GM12878 (cell line): ENCODE results near the gene FAM114A2.

Source experiments
- CHD1 ChIP-seq: IDR thresholded peaks from 2 replicates; pipeline ENCODE4 v1.6.1; 2012; ENCODE audit warnings: low read depth, low read length, improper control_type of control experiment
- JUNB ChIP-seq: IDR thresholded peaks from 2 replicates; pipeline ENCODE4 v1.6.1; 2016; ENCODE audit warnings: antibody characterized with exemption, mild to moderate bottlenecking
- JUND ChIP-seq: IDR thresholded peaks from 2 replicates; pipeline ENCODE4 v1.6.1; 2012; ENCODE audit warnings: low read depth, mild to moderate bottlenecking, low read length, improper control_type of control experiment, moderate library complexity
- NR2C2 ChIP-seq: IDR thresholded peaks from 2 replicates; pipeline ENCODE4 v1.6.1; 2011; ENCODE audit warnings: borderline replicate concordance, low read depth; ENCODE audit not compliant: control insufficient read depth, insufficient read length
- POLR2A ChIP-seq: IDR thresholded peaks from 2 replicates; pipeline ENCODE4 v1.6.1; 2011; ENCODE audit warnings: low read depth, mild to moderate bottlenecking, low read length
- POLR2AphosphoS5 ChIP-seq: IDR thresholded peaks from 2 replicates; pipeline ENCODE4 v1.6.1; 2011; ENCODE audit warnings: mild to moderate bottlenecking, low read length, inconsistent platforms
- RB1 ChIP-seq: fragments of 450-650 bp; formaldehyde crosslinking; IDR thresholded peaks from 2 replicates; pipeline ENCODE4 v1.6.1; 2017; ENCODE audit warnings: mild to moderate bottlenecking, borderline replicate concordance
- TARDBP ChIP-seq: IDR thresholded peaks from 2 replicates; pipeline ENCODE4 v1.6.1; 2016; ENCODE audit warnings: borderline replicate concordance
- ZNF24 ChIP-seq: fragments of 450-650 bp; IDR thresholded peaks from 2 replicates; pipeline ENCODE4 v1.6.1; 2017; ENCODE audit warnings: antibody characterized with exemption, mild to moderate bottlenecking
- ZNF274 ChIP-seq: IDR thresholded peaks from one replicate; pipeline ENCODE4 v1.8.0; 2011; ENCODE audit not compliant: insufficient read length, insufficient read depth
- TF ChIP-seq, protein P1 (sequence below), 3 experiments: IDR thresholded peaks in 2 of 3; conservative IDR thresholded peaks in 1 of 3; 2 replicates each; pipeline ENCODE4 v1.5.1; 2011; ENCODE audit warnings: low read depth in 3 of 3, low read length in 3 of 3, mild to moderate bottlenecking in 3 of 3, control low read depth in 2 of 3, moderate library complexity in 2 of 3, inconsistent platforms in 1 of 3, mixed read lengths in 1 of 3; ENCODE audit not compliant: control insufficient read depth in 2 of 3, insufficient read depth in 1 of 3; ENCODE audit errors: extremely low read depth in 1 of 3
- TF ChIP-seq, protein P2 (sequence below): IDR thresholded peaks from 2 replicates; pipeline ENCODE4 v1.6.1; 2012; ENCODE audit warnings: low read depth, low read length, improper control_type of control experiment
- TF ChIP-seq, protein P3 (sequence below): fragments of 450-650 bp; IDR thresholded peaks from 2 replicates; pipeline ENCODE4 v1.6.1; 2014; ENCODE audit warnings: mild to moderate bottlenecking
- TF ChIP-seq, protein P4 (sequence below): fragments of 450-650 bp; IDR thresholded peaks from 2 replicates; pipeline ENCODE4 v1.6.1; 2017; ENCODE audit warnings: mild to moderate bottlenecking, low read depth, inconsistent platforms; ENCODE audit not compliant: poor library complexity, severe bottlenecking

DNA sequence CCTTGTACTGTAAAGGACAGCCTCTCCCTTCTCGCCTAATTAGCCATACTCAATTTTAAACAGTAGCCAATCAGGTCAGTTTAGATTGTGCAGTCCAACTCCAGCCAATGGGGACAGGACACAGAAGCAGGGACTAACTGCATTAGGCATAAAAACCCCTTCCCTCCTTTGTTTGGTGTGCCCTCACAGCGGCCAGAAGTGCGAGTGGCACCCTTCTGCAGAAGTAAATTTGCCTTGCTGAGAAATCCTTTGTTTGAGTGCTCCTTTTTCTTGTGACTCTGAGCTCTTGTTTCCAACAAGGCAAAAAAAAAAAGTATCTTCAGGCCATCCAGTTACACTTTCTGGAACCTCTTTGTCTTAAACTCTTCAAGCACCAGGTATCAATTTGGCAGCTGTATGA lies 97.4 kb downstream of the FAM114A2 start:
- TF ChIP-seq, protein P1, sequence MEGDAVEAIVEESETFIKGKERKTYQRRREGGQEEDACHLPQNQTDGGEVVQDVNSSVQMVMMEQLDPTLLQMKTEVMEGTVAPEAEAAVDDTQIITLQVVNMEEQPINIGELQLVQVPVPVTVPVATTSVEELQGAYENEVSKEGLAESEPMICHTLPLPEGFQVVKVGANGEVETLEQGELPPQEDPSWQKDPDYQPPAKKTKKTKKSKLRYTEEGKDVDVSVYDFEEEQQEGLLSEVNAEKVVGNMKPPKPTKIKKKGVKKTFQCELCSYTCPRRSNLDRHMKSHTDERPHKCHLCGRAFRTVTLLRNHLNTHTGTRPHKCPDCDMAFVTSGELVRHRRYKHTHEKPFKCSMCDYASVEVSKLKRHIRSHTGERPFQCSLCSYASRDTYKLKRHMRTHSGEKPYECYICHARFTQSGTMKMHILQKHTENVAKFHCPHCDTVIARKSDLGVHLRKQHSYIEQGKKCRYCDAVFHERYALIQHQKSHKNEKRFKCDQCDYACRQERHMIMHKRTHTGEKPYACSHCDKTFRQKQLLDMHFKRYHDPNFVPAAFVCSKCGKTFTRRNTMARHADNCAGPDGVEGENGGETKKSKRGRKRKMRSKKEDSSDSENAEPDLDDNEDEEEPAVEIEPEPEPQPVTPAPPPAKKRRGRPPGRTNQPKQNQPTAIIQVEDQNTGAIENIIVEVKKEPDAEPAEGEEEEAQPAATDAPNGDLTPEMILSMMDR (IDR thresholded peaks at IDR 0.05 in 2 of 3, conservative IDR thresholded peaks at IDR 0.05 in 1 of 3; ENCODE audit: control insufficient read depth in 2 of 3, extremely low read depth in 1 of 3, insufficient read depth in 1 of 3, low read depth in 3 of 3, low read length in 3 of 3) = no peak
- TF ChIP-seq, protein P2, sequence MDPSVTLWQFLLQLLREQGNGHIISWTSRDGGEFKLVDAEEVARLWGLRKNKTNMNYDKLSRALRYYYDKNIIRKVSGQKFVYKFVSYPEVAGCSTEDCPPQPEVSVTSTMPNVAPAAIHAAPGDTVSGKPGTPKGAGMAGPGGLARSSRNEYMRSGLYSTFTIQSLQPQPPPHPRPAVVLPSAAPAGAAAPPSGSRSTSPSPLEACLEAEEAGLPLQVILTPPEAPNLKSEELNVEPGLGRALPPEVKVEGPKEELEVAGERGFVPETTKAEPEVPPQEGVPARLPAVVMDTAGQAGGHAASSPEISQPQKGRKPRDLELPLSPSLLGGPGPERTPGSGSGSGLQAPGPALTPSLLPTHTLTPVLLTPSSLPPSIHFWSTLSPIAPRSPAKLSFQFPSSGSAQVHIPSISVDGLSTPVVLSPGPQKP = no peak
- no peak for TF ChIP-seq POLR2A
- TF ChIP-seq, protein P3, sequence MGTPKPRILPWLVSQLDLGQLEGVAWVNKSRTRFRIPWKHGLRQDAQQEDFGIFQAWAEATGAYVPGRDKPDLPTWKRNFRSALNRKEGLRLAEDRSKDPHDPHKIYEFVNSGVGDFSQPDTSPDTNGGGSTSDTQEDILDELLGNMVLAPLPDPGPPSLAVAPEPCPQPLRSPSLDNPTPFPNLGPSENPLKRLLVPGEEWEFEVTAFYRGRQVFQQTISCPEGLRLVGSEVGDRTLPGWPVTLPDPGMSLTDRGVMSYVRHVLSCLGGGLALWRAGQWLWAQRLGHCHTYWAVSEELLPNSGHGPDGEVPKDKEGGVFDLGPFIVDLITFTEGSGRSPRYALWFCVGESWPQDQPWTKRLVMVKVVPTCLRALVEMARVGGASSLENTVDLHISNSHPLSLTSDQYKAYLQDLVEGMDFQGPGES = no peak
- TF ChIP-seq JUND = no peak
- TF ChIP-seq ZNF274 = no peak
- no peak for TF ChIP-seq TARDBP
- TF ChIP-seq RB1 = no peak
- no peak for TF ChIP-seq CHD1
- TF ChIP-seq JUNB = no peak
- TF ChIP-seq POLR2AphosphoS5 = no peak
- TF ChIP-seq, protein P4, sequence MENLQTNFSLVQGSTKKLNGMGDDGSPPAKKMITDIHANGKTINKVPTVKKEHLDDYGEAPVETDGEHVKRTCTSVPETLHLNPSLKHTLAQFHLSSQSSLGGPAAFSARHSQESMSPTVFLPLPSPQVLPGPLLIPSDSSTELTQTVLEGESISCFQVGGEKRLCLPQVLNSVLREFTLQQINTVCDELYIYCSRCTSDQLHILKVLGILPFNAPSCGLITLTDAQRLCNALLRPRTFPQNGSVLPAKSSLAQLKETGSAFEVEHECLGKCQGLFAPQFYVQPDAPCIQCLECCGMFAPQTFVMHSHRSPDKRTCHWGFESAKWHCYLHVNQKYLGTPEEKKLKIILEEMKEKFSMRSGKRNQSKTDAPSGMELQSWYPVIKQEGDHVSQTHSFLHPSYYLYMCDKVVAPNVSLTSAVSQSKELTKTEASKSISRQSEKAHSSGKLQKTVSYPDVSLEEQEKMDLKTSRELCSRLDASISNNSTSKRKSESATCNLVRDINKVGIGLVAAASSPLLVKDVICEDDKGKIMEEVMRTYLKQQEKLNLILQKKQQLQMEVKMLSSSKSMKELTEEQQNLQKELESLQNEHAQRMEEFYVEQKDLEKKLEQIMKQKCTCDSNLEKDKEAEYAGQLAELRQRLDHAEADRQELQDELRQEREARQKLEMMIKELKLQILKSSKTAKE = no peak
- no peak for TF ChIP-seq NR2C2
- TF ChIP-seq ZNF24 = no peak
